ENCODE data around the gene AAK1. TPM values are rescaled to one million over a fixed set of nuclear protein-coding genes. Genes with fewer than 3 reads are reported as not detected.
"Not testable (repeated sequence)": the region's sequence is repeated elsewhere in the genome, so short reads cannot be mapped to it uniquely, and the experiment has no call there.

The AAK1 gene
- total RNA-seq, 1 donor from 2014 or later: 68.2 TPM

DNA sequence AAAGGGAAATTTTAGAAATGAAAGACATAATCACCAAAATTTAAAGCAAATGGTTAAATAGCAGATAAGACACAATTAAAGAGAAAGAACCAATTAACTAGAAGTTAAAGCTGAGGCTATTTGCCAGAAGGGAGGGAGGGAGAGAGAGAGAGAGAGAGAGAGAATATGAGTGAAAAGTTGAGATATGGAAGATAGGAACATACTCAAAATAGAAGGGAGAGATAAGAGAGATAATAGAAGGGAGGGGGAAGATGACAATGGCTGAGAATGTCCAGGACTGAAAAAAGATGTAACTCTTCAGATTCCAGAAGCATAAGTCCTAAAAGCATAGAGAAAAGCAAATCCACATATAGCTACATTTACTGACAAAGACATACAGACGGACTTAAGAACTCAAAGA, 17.1 kb upstream of the AAK1 start:
- Mint-ChIP-seq H3K9me3 (ENCODE audit: unreplicated experiment) (peaks cover 3% of the 10 kb centered on the region), H3K27me3 (ENCODE audit: unreplicated experiment) (peaks cover 2% of the 10 kb centered on the region), H3K36me3 (ENCODE audit: unreplicated experiment) (no peaks in the 10 kb centered on the region)

DNA sequence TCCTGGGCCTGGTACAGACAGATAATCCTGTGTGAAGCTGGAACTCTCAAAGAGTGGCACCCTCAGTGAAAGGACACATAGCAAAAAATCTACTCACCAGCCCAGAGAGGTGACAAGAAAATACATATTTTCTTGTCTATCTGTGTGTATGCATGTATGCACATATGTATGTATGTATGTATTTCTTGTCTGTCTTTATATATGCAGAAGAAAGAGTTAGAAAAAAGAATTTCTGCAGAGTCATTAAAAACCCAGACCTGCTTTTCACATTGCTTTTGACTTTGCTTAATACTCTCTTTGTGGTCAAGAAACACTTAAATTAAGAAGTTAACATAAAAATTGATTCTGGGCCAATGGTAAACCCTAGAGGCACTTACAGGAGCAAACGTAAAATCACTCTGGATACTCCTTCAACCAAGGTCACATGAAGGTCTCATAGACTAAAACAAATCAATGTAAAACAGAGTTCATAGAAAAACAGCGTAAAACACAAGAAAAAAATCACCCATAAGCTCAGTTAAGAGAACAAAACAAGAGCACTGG, 16.5 kb upstream of the AAK1 start:
- Mint-ChIP-seq H3K27me3 (ENCODE audit: unreplicated experiment) (peaks cover 3% of the 10 kb centered on the region), H3K27ac (ENCODE audit: unreplicated experiment) (no peak overlapping the region), H3K9me3 (ENCODE audit: unreplicated experiment) (peaks cover 3% of the 10 kb centered on the region), H3K4me3 (ENCODE audit: unreplicated experiment) (no peak overlapping the region), H3K36me3 (ENCODE audit: unreplicated experiment) (no peaks in the 10 kb centered on the region), H3K4me1 (ENCODE audit: low read depth, unreplicated experiment) (no peaks in the 10 kb centered on the region)
- TF ChIP-seq, protein P1, sequence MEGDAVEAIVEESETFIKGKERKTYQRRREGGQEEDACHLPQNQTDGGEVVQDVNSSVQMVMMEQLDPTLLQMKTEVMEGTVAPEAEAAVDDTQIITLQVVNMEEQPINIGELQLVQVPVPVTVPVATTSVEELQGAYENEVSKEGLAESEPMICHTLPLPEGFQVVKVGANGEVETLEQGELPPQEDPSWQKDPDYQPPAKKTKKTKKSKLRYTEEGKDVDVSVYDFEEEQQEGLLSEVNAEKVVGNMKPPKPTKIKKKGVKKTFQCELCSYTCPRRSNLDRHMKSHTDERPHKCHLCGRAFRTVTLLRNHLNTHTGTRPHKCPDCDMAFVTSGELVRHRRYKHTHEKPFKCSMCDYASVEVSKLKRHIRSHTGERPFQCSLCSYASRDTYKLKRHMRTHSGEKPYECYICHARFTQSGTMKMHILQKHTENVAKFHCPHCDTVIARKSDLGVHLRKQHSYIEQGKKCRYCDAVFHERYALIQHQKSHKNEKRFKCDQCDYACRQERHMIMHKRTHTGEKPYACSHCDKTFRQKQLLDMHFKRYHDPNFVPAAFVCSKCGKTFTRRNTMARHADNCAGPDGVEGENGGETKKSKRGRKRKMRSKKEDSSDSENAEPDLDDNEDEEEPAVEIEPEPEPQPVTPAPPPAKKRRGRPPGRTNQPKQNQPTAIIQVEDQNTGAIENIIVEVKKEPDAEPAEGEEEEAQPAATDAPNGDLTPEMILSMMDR (IDR thresholded peaks at IDR 0.05; ENCODE audit: partially characterized antibody, unreplicated experiment): no peak
- DNase-seq: no peak

More for the DNA sequence above, 17.1 kb upstream of the AAK1 start:
- Mint-ChIP-seq H3K4me3 (ENCODE audit: unreplicated experiment) (no peak overlapping the region), H3K27ac (ENCODE audit: unreplicated experiment) (no peak overlapping the region), H3K4me1 (ENCODE audit: low read depth, unreplicated experiment) (no peaks in the 10 kb centered on the region)
- TF ChIP-seq, protein P1 (IDR thresholded peaks at IDR 0.05; ENCODE audit: partially characterized antibody, unreplicated experiment): no peak
- DNase-seq: no peak

DNA sequence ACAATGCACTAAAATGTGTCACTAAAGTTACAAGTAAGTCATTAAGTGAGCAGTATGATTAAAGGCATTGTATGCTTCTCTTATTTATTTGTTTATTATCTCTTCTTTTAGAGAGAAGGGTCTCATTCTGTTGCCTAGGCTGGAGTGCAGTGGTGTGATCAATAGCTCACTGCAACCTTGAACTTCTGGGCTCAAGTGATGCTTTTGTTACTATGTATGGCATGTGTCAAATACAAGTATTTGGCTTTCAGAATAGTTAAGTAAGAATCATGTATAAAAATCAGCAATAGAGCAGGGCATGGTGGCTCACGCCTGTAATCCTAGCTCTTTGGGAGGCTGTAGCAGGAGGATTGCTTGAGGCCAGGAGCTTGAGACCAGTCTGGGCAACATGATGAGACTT, 15.8 kb upstream of the AAK1 start:
- Mint-ChIP-seq H3K27me3 (ENCODE audit: unreplicated experiment) (peaks cover 3% of the 10 kb centered on the region), H3K4me3 (ENCODE audit: unreplicated experiment) (no peak overlapping the region), H3K27ac (ENCODE audit: unreplicated experiment) (no peak overlapping the region), H3K36me3 (ENCODE audit: unreplicated experiment) (no peaks in the 10 kb centered on the region), H3K4me1 (ENCODE audit: low read depth, unreplicated experiment) (no peaks in the 10 kb centered on the region), H3K9me3 (ENCODE audit: unreplicated experiment) (peaks cover 3% of the 10 kb centered on the region)
- no peak for DNase-seq
- TF ChIP-seq, protein P1 (IDR thresholded peaks at IDR 0.05; ENCODE audit: partially characterized antibody, unreplicated experiment): no peak

DNA sequence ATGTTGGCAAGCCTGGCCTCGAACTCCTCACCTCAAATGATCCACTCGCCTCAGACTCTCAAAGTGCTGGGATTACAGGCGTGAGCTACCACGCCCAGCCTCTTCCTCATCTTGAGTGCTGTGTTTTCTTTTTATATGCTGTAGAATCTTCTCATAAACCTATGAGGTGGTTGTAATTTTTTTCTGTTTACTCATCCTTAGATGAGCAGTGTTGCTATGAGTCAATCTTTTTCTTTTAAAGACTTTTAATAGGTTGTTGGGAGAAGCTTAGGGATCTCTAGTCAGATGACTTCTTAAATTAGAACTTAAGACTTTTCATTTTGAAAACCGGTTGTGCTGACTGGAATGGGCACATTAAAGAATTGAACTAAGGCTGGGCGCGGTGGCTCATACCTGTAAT, 8.7 kb upstream of the AAK1 start:
- no peak overlapping the region for H3K27ac Mint-ChIP-seq (ENCODE audit: unreplicated experiment)
- no peaks in the 10 kb centered on the region for H3K9me3 Mint-ChIP-seq (ENCODE audit: unreplicated experiment)
- no peaks in the 10 kb centered on the region for H3K4me1 Mint-ChIP-seq (ENCODE audit: low read depth, unreplicated experiment)
- no peak overlapping the region for H3K4me3 Mint-ChIP-seq (ENCODE audit: unreplicated experiment)
- DNase-seq: no peak
- TF ChIP-seq, protein P1 (IDR thresholded peaks at IDR 0.05; ENCODE audit: partially characterized antibody, unreplicated experiment): no peak
- H3K27me3 Mint-ChIP-seq (ENCODE audit: unreplicated experiment): peaks cover 5% of the 10 kb centered on the region
- no peaks in the 10 kb centered on the region for H3K36me3 Mint-ChIP-seq (ENCODE audit: unreplicated experiment)

DNA sequence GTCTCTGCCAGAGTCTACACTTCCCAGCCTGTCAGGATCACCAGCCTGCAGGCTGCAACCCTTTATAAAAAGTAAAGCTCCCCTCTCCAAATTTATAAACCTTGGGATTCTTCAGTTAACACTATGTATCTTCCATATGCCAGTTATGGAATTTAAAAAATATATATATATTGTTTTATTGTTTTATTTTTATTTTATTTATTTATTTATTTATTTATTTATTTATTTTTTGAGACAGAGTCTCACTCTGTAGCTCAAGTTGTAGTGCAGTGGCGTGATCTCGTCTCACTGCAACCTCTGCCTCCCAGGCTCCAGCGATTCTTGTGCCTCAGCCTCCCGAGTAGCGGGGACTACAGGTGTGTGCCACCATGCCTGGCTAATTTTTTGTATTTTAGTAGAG, 3.7 kb upstream of the AAK1 start:
- not testable (repeated sequence) for H3K9me3 Mint-ChIP-seq (ENCODE audit: unreplicated experiment); H3K27me3 Mint-ChIP-seq (ENCODE audit: unreplicated experiment); H3K4me3 Mint-ChIP-seq (ENCODE audit: unreplicated experiment); H3K4me1 Mint-ChIP-seq (ENCODE audit: low read depth, unreplicated experiment); H3K27ac Mint-ChIP-seq (ENCODE audit: unreplicated experiment); H3K36me3 Mint-ChIP-seq (ENCODE audit: unreplicated experiment); DNase-seq
